Mesodermal cell (in vitro differentiated cells): Measurements from ENCODE around the gene CENPO.
"Not testable (repeated sequence)": the region's sequence is repeated elsewhere in the genome, so short reads cannot be mapped to it uniquely, and the experiment has no call there.

Experiments used
- H3K27ac ChIP-seq: 2 replicates; pipeline ENCODE4 v1.7.0; 2013; ENCODE audit warnings: mild to moderate bottlenecking, low read depth, low read length, moderate library complexity; ENCODE audit not compliant: severe bottlenecking
- H3K36me3 ChIP-seq: 2 replicates; pipeline ENCODE4 v1.7.1; 2013; ENCODE audit warnings: mild to moderate bottlenecking, low read length, moderate library complexity; ENCODE audit not compliant: control insufficient read depth, insufficient read depth
- H3K4me1 ChIP-seq: one replicate; pipeline ENCODE4 v1.7.1; 2013; ENCODE audit warnings: mild to moderate bottlenecking, low read length; ENCODE audit not compliant: insufficient read depth, control insufficient read depth, poor library complexity, severe bottlenecking
- H3K4me3 ChIP-seq: 2 replicates; pipeline ENCODE4 v1.7.0; 2013; ENCODE audit warnings: low read length, control low read depth, mild to moderate bottlenecking; ENCODE audit not compliant: insufficient read depth, poor library complexity, severe bottlenecking; ENCODE audit errors: extremely low read depth
- H3K9me3 ChIP-seq: 2 replicates; pipeline ENCODE4 v1.7.1; 2013; ENCODE audit warnings: mild to moderate bottlenecking, low read length, moderate library complexity; ENCODE audit not compliant: control insufficient read depth
- WGBS, 2 experiments: methylation state at CpG; one replicate each; pipeline ENCODE4 v1.1.5; 2013; ENCODE audit warnings: missing lambda C conversion rate in 2 of 2; ENCODE audit not compliant: insufficient coverage in 2 of 2; 5-methylcytosine and 5-hydroxymethylcytosine counted together

Gene CENPO

GRCh38 chr2:24788816-24789215, 4.4 kb upstream of the CENPO start:
- Histone ChIP-seq H3K9me3 (peaks cover 3% of the 10 kb centered on the region), H3K4me1 (peaks cover 13% of the 10 kb centered on the region), H3K36me3 (peaks cover 5% of the 10 kb centered on the region), H3K27ac (no peak overlapping the region), H3K4me3 (no peak overlapping the region)
- 85 to 100% methylated on average over 2 to 3 of the region's 3 CpGs for WGBS, 2 experiments

GRCh38 chr2:24791452-24791851, 1.8 kb upstream of the CENPO start:
- 90 to 94% methylated on average over 2 to 4 of the region's 5 CpGs for WGBS, 2 experiments
- H3K4me3 ChIP-seq, result no peak overlapping the region

GRCh38 chr2:24792542-24792873, 717 bp upstream of the CENPO start:
- Histone ChIP-seq H3K27ac (peak overlapping the region; percentile 97), H3K9me3 (no peaks in the 10 kb centered on the region), H3K36me3 (peaks cover 28% of the 10 kb centered on the region), H3K4me3 (peak overlapping the region; percentile 82), H3K4me1 (peaks cover 21% of the 10 kb centered on the region)
- WGBS, 2 experiments, result 0% methylated on average over 2 of the region's 6 CpGs

More at GRCh38 chr2:24791452-24791851, 1.8 kb upstream of the CENPO start:
- H3K4me1 ChIP-seq, result peaks cover 21% of the 10 kb centered on the region
- no peak overlapping the region for H3K27ac ChIP-seq
- H3K36me3 ChIP-seq, result peaks cover 18% of the 10 kb centered on the region
- H3K9me3 ChIP-seq, result no peaks in the 10 kb centered on the region

- Histone ChIP-seq H3K4me3 (peak overlapping the region; percentile 82), H3K9me3 (no peaks in the 10 kb centered on the region), H3K4me1 (peaks cover 21% of the 10 kb centered on the region), H3K27ac (peak overlapping the region; percentile 97), H3K36me3 (peaks cover 42% of the 10 kb centered on the region)
- 0 to 2% methylated on average over 11 of the region's 14 CpGs for WGBS, 2 experiments
Measured at GRCh38 chr2:24793761-24794435, 673 bp downstream of the CENPO start.

GRCh38 chr2:24797644-24798043, 4.4 kb downstream of the CENPO start:
- Histone ChIP-seq H3K4me1 (peaks cover 8% of the 10 kb centered on the region), H3K27ac (no peak overlapping the region), H3K36me3 (peaks cover 55% of the 10 kb centered on the region), H3K4me3 (no peak overlapping the region), H3K9me3 (no peaks in the 10 kb centered on the region)
- WGBS, 2 experiments, result 94 to 95% methylated on average over 2 of the region's 2 CpGs

- H3K36me3 ChIP-seq, result peaks cover 51% of the 10 kb centered on the region
- not testable (repeated sequence) for H3K4me3 ChIP-seq, H3K27ac ChIP-seq, H3K4me1 ChIP-seq, H3K9me3 ChIP-seq
- no CpG with 5 or more reads among the region's 5 CpGs for WGBS, 2 experiments
Measured at GRCh38 chr2:24800487-24800886, 7.3 kb downstream of the CENPO start.

- H3K36me3 ChIP-seq, result peaks cover 45% of the 10 kb centered on the region
- H3K4me3 ChIP-seq, H3K9me3 ChIP-seq, H3K27ac ChIP-seq, H3K4me1 ChIP-seq: not testable (repeated sequence)
- WGBS, 2 experiments, result 94 to 98% methylated on average over 15 to 17 of the region's 25 CpGs
Measured at GRCh38 chr2:24805811-24806660, 12.8 kb downstream of the CENPO start.

- peaks cover 44% of the 10 kb centered on the region for H3K36me3 ChIP-seq
- H3K9me3 ChIP-seq, result no peaks in the 10 kb centered on the region
Measured at GRCh38 chr2:24806661-24807036, 13.4 kb downstream of the CENPO start.

GRCh38 chr2:24809316-24810007, 16.2 kb downstream of the CENPO start:
- Histone ChIP-seq H3K27ac (no peak overlapping the region), H3K36me3 (peaks cover 58% of the 10 kb centered on the region), H3K4me3 (no peak overlapping the region), H3K4me1 (no peaks in the 10 kb centered on the region), H3K9me3 (no peaks in the 10 kb centered on the region)
- WGBS, 2 experiments, result 92% methylated on average over 2 of the region's 4 CpGs; no CpG with 5 or more reads in 1 of the 2 experiments

More at GRCh38 chr2:24806661-24807036, 13.4 kb downstream of the CENPO start:
- H3K27ac ChIP-seq, result no peak overlapping the region
- no peak overlapping the region for H3K4me3 ChIP-seq
- H3K4me1 ChIP-seq, result no peaks in the 10 kb centered on the region

GRCh38 chr2:24813691-24814137, 20.5 kb downstream of the CENPO start:
- H3K4me3 ChIP-seq, result no peak overlapping the region
- H3K4me1 ChIP-seq, result peaks cover 31% of the 10 kb centered on the region
- no peaks in the 10 kb centered on the region for H3K9me3 ChIP-seq
- 98% methylated on average over 4 of the region's 4 CpGs for WGBS, 2 experiments
- H3K27ac ChIP-seq, result no peak overlapping the region
- peaks cover 71% of the 10 kb centered on the region for H3K36me3 ChIP-seq
